Measurements from ENCODE around the gene PTBP2.
"Not testable (repeated sequence)": the region's sequence is repeated elsewhere in the genome, so short reads cannot be mapped to it uniquely, and the experiment has no call there.

The PTBP2 gene

DNA sequence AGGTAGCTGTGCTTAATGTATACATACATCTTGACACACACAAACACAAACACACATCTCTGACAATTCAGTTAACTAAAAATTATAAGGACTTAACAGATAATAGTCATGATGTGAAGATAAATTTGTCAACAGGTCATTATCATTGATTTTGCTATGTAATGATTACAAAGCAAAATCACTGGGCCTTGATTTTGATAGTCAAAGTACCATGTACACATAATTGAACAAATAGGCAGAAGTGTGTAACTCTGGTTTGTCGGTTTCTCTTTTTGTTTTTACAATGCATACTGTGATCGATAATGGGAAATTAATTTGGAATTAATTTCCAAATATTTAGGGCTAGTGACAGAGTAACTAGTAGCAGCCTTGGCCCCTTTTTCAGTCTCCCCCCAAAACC is 30.8 kb downstream of the PTBP2 start:
- DNase-seq (ENCODE audit: insufficient read length, low spot score) (no peak), FAIRE-seq (no peak)
- no peak for TF ChIP-seq POLR2A (IDR thresholded peaks at IDR 0.05; ENCODE audit: low read depth, low read length)

DNA sequence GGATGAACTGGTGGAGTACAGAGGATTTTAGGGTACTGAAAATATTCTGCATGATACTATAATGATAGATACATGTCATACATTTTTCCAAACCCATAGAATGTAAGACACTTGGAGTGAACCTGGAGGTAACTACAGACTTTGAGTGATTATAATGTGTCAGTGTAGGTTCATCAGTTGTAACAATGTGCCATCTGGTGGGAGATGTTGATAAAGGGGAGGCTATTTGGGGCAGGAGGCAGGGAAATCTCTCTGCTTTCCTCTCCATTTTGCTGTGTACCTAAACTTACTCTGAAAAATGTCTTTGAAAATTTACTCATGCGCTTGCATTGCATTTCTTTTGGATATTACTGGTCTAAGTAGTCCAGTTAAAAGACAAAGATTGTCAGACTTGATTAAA is 35.2 kb downstream of the PTBP2 start:
- DNase-seq (ENCODE audit: insufficient read length, low spot score) (no peak), FAIRE-seq (no peak)
- no peak for TF ChIP-seq POLR2A (IDR thresholded peaks at IDR 0.05; ENCODE audit: low read depth, low read length)

GRCh38 chr1:96762586-96762985 is 41.0 kb downstream of the PTBP2 start:
- FAIRE-seq; DNase-seq (ENCODE audit: insufficient read length, low spot score): not testable (repeated sequence)

- no peak for TF ChIP-seq POLR2A (IDR thresholded peaks at IDR 0.05; ENCODE audit: low read depth, low read length)
- no peak for FAIRE-seq
Measured at GRCh38 chr1:96763514-96763913, 41.9 kb downstream of the PTBP2 start.

DNA sequence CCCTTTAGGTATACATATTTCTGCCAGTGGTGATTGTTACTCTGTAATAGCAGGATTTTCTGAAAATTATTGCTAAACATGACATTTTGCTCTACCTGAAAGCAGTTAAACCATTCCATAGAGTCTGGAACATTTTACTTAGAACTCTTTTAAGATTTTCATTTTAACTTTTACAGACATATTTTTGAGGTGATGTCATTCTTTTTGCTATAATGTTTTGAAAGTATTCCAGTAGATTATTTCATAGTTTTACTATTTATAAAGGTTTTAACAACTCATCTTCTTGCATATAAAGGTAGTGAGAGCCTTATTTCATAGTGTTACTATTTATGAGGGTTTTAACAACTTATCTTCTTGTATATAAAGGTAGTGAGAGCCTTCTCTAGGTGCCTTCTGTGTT is 42.9 kb downstream of the PTBP2 start:
- no peak for TF ChIP-seq POLR2A (IDR thresholded peaks at IDR 0.05; ENCODE audit: low read depth, low read length)
- DNase-seq (ENCODE audit: insufficient read length, low spot score) (no peak), FAIRE-seq (no peak)

More at GRCh38 chr1:96763514-96763913, 41.9 kb downstream of the PTBP2 start:
- no peak for DNase-seq (ENCODE audit: insufficient read length, low spot score)

- no peak for DNase-seq (ENCODE audit: insufficient read length, low spot score)
- peak; percentile 66 for FAIRE-seq
- TF ChIP-seq POLR2A (IDR thresholded peaks at IDR 0.05; ENCODE audit: low read depth, low read length): no peak
Measured at GRCh38 chr1:96771847-96772246, 50.3 kb downstream of the PTBP2 start.

DNA sequence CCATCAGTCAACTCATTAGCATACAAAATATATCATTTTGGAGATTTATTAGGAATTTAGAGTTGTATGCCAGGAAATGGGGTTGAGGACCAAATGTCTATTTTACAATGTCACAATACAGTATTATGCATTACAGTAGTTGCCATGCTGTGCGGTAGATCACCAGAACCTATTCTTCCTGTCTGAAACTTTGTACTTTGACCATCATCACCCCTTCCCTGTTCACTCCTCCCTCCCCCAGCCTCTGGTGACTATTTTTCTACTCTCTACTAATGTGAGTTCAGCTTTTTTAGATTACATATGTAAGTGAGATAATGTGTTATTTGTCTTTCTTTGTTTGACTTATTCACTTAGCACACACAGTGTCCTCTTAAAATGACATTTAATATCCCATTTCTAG is 50.8 kb downstream of the PTBP2 start:
- FAIRE-seq: no peak

GRCh38 chr1:96772972-96773371 is 51.4 kb downstream of the PTBP2 start:
- FAIRE-seq (no peak), DNase-seq (ENCODE audit: insufficient read length, low spot score) (no peak)
- TF ChIP-seq POLR2A (IDR thresholded peaks at IDR 0.05; ENCODE audit: low read depth, low read length): no peak

More for the DNA sequence above, 50.8 kb downstream of the PTBP2 start:
- no peak for DNase-seq (ENCODE audit: insufficient read length, low spot score)
- TF ChIP-seq POLR2A (IDR thresholded peaks at IDR 0.05; ENCODE audit: low read depth, low read length): no peak

GRCh38 chr1:96782206-96782605 is 60.6 kb downstream of the PTBP2 start:
- TF ChIP-seq POLR2A (IDR thresholded peaks at IDR 0.05; ENCODE audit: low read depth, low read length): no peak
- no peak for DNase-seq (ENCODE audit: insufficient read length, low spot score)
- FAIRE-seq: no peak

- FAIRE-seq (no peak), DNase-seq (ENCODE audit: insufficient read length, low spot score) (no peak)
- TF ChIP-seq POLR2A (IDR thresholded peaks at IDR 0.05; ENCODE audit: low read depth, low read length): no peak
Measured at GRCh38 chr1:96782856-96783255, 61.3 kb downstream of the PTBP2 start.

- FAIRE-seq (no peak), DNase-seq (ENCODE audit: insufficient read length, low spot score) (no peak)
- TF ChIP-seq POLR2A (IDR thresholded peaks at IDR 0.05; ENCODE audit: low read depth, low read length): no peak
Measured at GRCh38 chr1:96790599-96790998, 69.0 kb downstream of the PTBP2 start.

DNA sequence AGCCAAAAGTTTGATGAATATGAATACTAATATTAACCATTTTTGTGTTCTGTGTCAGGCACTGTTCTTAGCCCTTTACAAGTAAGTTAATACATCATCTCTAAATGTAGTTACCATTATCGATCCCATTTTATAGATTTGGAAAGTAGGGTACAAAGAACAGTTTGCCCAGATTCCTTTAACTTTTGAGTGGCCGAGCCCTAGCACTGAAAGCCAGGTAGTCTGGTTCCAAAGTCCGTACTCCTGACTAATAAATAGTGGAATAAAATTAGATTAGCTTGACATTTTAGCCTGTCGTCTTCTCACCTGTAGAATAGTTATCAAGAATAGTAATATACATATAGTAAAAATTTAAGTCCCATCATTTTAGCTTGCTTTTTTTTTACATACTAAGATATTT is 70.6 kb downstream of the PTBP2 start:
- FAIRE-seq (no peak), DNase-seq (ENCODE audit: insufficient read length, low spot score) (no peak)
- no peak for TF ChIP-seq POLR2A (IDR thresholded peaks at IDR 0.05; ENCODE audit: low read depth, low read length)

- not testable (repeated sequence) for FAIRE-seq; DNase-seq (ENCODE audit: insufficient read length, low spot score)
Measured at GRCh38 chr1:96801696-96802095, 80.1 kb downstream of the PTBP2 start.

DNA sequence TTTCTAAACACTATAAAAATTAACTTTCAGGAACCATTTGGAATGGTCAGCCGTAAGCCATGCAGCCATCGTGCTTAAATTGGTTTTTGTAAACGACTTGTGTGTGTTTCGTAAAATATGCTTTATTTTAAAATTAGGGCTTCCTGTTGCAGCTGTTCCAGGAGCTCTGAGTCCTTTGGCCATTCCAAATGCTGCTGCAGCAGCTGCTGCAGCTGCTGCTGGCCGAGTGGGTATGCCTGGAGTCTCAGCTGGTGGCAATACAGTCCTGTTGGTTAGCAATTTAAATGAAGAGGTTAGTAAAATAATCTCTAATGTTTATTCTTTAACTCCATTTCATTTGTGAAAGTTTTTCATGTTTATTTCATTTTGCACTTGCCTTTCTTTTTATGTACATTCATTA is 83.1 kb downstream of the PTBP2 start:
- no peak for TF ChIP-seq POLR2A (IDR thresholded peaks at IDR 0.05; ENCODE audit: low read depth, low read length)
- FAIRE-seq (no peak), DNase-seq (ENCODE audit: insufficient read length, low spot score) (no peak)

- DNase-seq (ENCODE audit: insufficient read length, low spot score): no peak
- peak; percentile 15 for FAIRE-seq
- TF ChIP-seq POLR2A (IDR thresholded peaks at IDR 0.05; ENCODE audit: low read depth, low read length): no peak
Measured at GRCh38 chr1:96808191-96808590, 86.6 kb downstream of the PTBP2 start.

- FAIRE-seq (no peak), DNase-seq (ENCODE audit: insufficient read length, low spot score) (no peak)
- TF ChIP-seq POLR2A (IDR thresholded peaks at IDR 0.05; ENCODE audit: low read depth, low read length): no peak
Measured at GRCh38 chr1:96815914-96816313, 94.3 kb downstream of the PTBP2 start.

Data from H54 (cell line).